Activated CD4-positive, alpha-beta memory T cell treated with anti-CD3 and anti-CD28 coated beads, Interleukin-2, amount 10 ng/mL, durations not matched to agents 7 days and 5 days (primary cell): ENCODE data around the gene SLC8A1. TPM values are rescaled to one million over a fixed set of nuclear protein-coding genes. Genes with fewer than 3 reads are reported as not detected.

Experiments used
- CTCF ChIA-PET: fragments of 350-600 bp; sonication (Branson Sonifier 250); formaldehyde crosslinking; loops from one replicate; lab custom pipeline; 2021; ENCODE audit warnings: antibody characterized with exemption, inconsistent platforms; lab: Charles Lee
- POLR2A ChIA-PET: fragments of 350-600 bp; sonication (Branson Sonifier 250); formaldehyde crosslinking; loops from one replicate; lab custom pipeline; 2021; ENCODE audit warnings: antibody characterized with exemption; lab: Charles Lee
- DNase-seq: peaks from one replicate; pipeline ENCODE4 v3.0.0-alpha.2; 2020
- H3K27ac Mint-ChIP-seq: one replicate; pipeline ENCODE4 v1.8.0; 2021; ENCODE audit warnings: mild to moderate bottlenecking, mixed read lengths
- H3K27me3 Mint-ChIP-seq: one replicate; pipeline ENCODE4 v1.8.0; 2021; ENCODE audit warnings: mixed read lengths
- H3K36me3 Mint-ChIP-seq: one replicate; pipeline ENCODE4 v1.8.0; 2021; ENCODE audit warnings: low read depth, mixed read lengths
- H3K4me1 Mint-ChIP-seq: one replicate; pipeline ENCODE4 v1.8.0; 2021; ENCODE audit warnings: mixed read lengths
- H3K4me3 Mint-ChIP-seq: one replicate; pipeline ENCODE4 v1.8.0; 2021; ENCODE audit warnings: mild to moderate bottlenecking, mixed read lengths
- H3K9me3 Mint-ChIP-seq: one replicate; pipeline ENCODE4 v1.8.0; 2021; ENCODE audit warnings: mixed read lengths
- total RNA-seq, 2 experiments: library from RNA; stranded (reverse); gene quantifications; one replicate each; pipeline ENCODE4 v1.2.3, GENCODE V29; 2021

The SLC8A1 gene
- total RNA-seq, 2 experiments from 2014 or later, result 0.25 to 0.45 TPM

DNA sequence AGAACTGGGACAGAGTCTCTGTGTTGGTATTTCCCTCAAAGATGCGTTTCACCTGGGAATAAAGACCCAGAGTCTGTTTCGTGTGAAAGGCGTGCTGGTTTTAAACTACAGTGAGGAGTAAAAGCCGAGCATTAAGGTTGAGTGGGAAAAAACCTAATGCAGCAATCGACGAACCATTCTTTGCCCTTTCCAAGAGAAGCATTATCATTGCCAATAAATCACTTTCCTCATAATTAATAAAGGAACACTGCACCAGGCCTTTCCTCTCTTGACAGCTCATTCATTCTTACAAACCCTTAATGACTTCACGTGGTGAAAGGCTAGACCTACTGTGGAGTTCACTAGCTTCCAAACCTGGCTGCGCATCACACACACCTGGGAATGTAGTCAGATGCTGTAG is 896 bp upstream of the SLC8A1 start:
- peaks cover 11% of the 10 kb centered on the region for H3K4me1 Mint-ChIP-seq

DNA sequence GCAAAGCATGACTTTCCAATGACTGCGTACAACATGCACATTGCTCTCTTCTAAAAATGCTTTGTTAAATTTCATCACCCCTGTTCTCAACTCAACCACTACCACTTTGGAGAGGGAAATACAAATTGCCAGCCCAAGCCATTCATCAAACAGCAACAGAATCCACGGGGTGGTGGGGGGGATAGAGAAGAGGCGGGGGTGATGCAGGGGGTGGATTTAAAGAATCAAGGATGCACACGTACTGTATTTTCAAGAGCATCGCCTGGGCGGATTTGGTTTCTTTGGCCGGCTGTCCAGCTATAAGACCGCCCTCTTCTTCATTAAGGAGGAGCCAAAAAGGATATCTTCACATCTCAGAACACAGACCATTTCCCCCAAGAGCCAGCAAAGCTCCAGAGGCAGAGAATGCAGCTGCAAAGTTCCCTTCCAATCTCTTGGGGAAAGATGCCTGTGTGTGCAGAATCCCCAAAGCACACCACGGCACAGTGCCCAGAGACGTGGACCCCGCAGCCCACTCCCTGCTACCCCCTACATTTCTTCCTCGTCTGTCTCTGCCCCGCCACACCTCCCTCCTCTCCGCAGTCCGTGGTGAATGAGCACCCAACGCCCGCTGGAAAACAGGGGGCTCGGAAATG is 977 bp downstream of the SLC8A1 start:
- CTCF ChIA-PET, result interaction anchor here (0.7 kb wide), 1 partner anchor 206 kb away, joined by 4 read pairs; no protein-coding TSS in a partner anchor

More for the DNA sequence above, 896 bp upstream of the SLC8A1 start:
- Mint-ChIP-seq H3K27me3 (peaks cover 34% of the 10 kb centered on the region), H3K9me3 (no peaks in the 10 kb centered on the region), H3K36me3 (no peaks in the 10 kb centered on the region), H3K27ac (no peak overlapping the region), H3K4me3 (no peak overlapping the region)
- ChIA-PET POLR2A (no interaction called here), CTCF (no interaction called here)
- no peak for DNase-seq

DNA sequence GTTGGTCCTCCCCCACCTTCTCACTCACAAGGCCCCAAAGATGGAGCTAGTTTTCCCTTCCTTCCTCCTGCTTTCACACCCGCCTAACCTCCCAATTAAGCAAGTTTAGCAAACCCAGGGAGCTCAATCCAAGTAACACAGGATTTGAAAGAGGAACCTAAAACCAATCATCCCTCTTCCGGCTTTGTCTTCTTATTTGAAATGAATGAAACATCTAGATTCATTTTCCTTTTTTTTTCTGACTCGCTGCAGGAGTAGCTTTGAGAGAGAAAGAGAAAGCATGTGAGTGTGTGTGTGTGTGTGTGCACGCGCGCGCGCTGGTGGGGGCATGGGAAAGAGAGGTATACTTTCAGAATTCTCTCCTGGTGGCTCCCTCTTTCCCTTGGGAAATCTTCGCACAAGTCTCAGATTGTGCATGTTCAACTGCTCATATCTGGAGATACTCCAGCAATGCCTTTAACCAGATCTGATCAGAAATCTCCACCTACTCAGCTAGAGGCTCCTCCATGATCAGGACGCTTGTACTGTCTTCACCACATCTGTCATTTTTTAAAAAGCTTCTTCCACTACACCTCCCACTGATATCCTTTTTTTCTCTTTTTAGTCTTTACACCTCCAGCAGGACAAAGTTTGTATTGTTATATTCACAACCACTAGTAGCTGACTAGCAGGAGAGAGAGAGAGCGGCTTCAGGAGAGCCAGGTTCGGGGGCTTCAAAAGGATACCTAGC is 1.7 kb downstream of the SLC8A1 start:
- ChIA-PET POLR2A (interaction anchor here (0.7 kb wide), 1 partner anchor 397 kb away, joined by 5 read pairs; no protein-coding TSS in a partner anchor), CTCF (interaction anchor here (1.0 to 1.3 kb wide), 2 partner anchors 32 to 537 kb away, joined by 3 read pairs; no protein-coding TSS in a partner anchor)
- peaks cover 11% of the 10 kb centered on the region for H3K4me1 Mint-ChIP-seq
- no peak for DNase-seq
- no peak overlapping the region for H3K27ac Mint-ChIP-seq
- H3K27me3 Mint-ChIP-seq, result peaks cover 34% of the 10 kb centered on the region
- H3K4me3 Mint-ChIP-seq, result peak overlapping the region; percentile 29
- H3K36me3 Mint-ChIP-seq, result no peaks in the 10 kb centered on the region
- H3K9me3 Mint-ChIP-seq, result no peaks in the 10 kb centered on the region

More for the DNA sequence above, 977 bp downstream of the SLC8A1 start:
- POLR2A ChIA-PET, result no interaction called here
- peaks cover 11% of the 10 kb centered on the region for H3K4me1 Mint-ChIP-seq
- no peaks in the 10 kb centered on the region for H3K36me3 Mint-ChIP-seq
- no peak for DNase-seq
- no peak overlapping the region for H3K27ac Mint-ChIP-seq
- no peaks in the 10 kb centered on the region for H3K9me3 Mint-ChIP-seq
- peak overlapping the region; percentile 29 for H3K4me3 Mint-ChIP-seq
- peaks cover 34% of the 10 kb centered on the region for H3K27me3 Mint-ChIP-seq

DNA sequence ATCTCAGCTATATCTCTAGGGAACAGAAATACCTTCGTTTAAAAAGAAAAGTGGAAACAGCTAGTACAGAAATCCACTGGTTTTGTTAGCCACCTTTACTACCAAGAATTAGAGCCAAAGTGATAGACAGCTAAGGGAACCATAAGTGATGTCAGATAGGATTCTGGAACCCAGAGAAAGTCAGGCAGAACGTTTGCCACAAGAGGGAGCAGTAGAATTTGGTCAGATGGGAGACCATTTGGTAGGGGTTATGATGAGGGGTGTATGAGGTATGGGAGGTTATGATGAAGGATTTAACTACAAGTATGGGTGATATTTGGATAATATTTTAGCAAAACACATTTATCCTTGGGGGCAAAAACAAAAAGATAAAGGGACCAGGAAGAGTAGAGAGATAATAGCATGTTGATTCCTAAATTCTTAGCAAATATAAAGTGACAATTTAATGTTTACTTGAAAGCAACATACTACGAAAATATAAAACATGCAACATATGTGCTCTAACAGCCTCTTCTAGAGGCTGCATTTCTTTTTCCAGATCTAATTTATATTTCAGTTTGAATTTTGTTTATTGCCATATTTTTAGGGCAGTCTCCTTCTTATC is 3.3 kb downstream of the SLC8A1 start:
- ChIA-PET POLR2A (no interaction called here), CTCF (interaction anchor here (1.3 to 1.4 kb wide), 2 partner anchors 34 to 535 kb away, joined by 3 to 5 read pairs; no protein-coding TSS in a partner anchor)
- no peak for DNase-seq
- no peaks in the 10 kb centered on the region for H3K9me3 Mint-ChIP-seq
- H3K36me3 Mint-ChIP-seq, result no peaks in the 10 kb centered on the region
- no peak overlapping the region for H3K27ac Mint-ChIP-seq
- peaks cover 34% of the 10 kb centered on the region for H3K27me3 Mint-ChIP-seq
- peaks cover 11% of the 10 kb centered on the region for H3K4me1 Mint-ChIP-seq
- H3K4me3 Mint-ChIP-seq, result no peak overlapping the region

DNA sequence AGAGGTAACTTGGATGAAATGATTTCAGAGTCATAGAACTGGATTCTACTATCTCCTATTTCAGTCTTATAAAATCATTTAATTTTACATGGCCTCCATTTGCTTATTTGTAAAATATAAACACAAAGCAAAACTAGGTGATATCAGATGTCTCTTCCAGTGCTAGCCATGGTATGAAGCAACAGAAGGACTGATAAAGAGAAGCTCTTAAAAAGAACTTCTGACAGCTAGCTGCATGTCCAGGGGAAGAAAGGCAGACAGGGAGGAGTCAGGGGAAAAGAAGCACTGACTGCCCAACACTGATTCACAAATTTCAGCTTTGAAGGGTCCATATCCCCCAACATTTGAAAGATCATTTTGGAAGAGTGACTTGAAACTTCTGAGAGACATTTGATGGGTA is 6.4 kb downstream of the SLC8A1 start:
- no peak overlapping the region for H3K27ac Mint-ChIP-seq
- ChIA-PET CTCF (no interaction called here), POLR2A (no interaction called here)
- peaks cover 2% of the 10 kb centered on the region for H3K4me1 Mint-ChIP-seq
- peaks cover 11% of the 10 kb centered on the region for H3K27me3 Mint-ChIP-seq
- no peaks in the 10 kb centered on the region for H3K36me3 Mint-ChIP-seq
- no peaks in the 10 kb centered on the region for H3K9me3 Mint-ChIP-seq
- no peak for DNase-seq
- H3K4me3 Mint-ChIP-seq, result no peak overlapping the region

DNA sequence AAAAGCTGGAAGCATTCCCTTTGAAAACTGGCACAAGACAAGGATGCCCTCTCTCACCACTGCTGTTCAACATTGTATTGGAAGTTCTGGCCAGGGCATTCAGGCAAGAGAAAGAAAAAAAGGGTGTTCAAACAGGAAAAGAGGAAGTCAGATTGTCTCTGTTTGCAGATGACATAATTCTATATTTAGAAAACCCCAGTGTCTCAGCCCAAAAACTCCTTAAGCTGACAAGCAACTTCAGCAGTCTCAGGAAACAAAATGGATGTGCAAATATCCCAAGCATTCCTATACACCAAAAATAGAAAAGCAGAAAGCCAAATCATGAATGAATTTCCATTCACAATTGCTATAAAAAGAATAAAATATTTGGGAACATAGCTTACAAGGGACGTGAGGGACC is 11.1 kb downstream of the SLC8A1 start:
- no peaks in the 10 kb centered on the region for H3K9me3 Mint-ChIP-seq
- CTCF ChIA-PET, result interaction anchor here (0.7 kb wide), 1 partner anchor 385 kb away, joined by 3 read pairs; no protein-coding TSS in a partner anchor
- H3K4me3 Mint-ChIP-seq, result no peak overlapping the region
- no peak overlapping the region for H3K27ac Mint-ChIP-seq
- no peaks in the 10 kb centered on the region for H3K27me3 Mint-ChIP-seq
- H3K36me3 Mint-ChIP-seq, result no peaks in the 10 kb centered on the region
- DNase-seq, result no peak
- POLR2A ChIA-PET, result no interaction called here
- no peaks in the 10 kb centered on the region for H3K4me1 Mint-ChIP-seq

DNA sequence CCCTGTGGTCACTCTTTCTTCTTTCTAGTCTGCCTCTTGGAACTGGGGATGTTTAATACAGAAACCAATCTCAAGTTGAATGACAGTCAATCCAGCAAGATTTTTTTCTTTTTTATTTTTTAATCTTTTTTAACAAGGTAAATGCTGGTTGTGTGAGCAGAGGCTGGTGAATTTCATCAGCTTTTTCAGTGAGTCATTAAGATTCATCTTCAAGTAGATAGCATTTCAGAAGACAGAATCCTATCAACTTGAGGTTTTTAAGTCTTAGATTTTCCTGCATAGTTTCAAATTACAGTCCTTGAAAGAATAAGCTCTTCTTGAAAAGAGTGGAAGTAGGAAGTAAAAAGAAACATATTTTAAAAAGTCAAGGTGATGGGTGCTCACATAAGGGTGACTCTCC is 12.4 kb downstream of the SLC8A1 start:
- no peak for DNase-seq
- Mint-ChIP-seq H3K27me3 (no peaks in the 10 kb centered on the region), H3K4me1 (no peaks in the 10 kb centered on the region), H3K4me3 (no peak overlapping the region), H3K36me3 (no peaks in the 10 kb centered on the region), H3K9me3 (no peaks in the 10 kb centered on the region), H3K27ac (no peak overlapping the region)
- POLR2A ChIA-PET, result no interaction called here
- CTCF ChIA-PET, result no interaction called here

DNA sequence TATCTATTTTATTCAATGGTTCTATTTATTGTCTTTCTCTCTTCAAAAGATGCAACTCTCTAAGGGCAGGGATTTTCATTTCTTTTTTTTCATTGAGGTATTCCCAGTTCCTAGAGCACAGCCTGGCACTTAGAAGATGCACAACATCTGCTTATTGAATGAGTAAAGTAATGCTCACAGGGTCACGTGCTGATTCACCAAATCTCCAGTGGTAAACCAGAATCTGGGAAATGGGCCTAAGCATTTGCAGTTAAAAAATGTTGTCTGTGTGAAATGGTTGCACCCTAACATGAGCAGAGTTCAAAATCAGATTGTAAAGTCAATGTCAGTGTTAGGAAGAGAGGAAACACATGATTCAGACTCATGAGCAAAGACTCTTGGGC is 15.8 kb downstream of the SLC8A1 start:
- no peak overlapping the region for H3K27ac Mint-ChIP-seq
- H3K9me3 Mint-ChIP-seq, result no peaks in the 10 kb centered on the region
- no peaks in the 10 kb centered on the region for H3K27me3 Mint-ChIP-seq
- H3K36me3 Mint-ChIP-seq, result no peaks in the 10 kb centered on the region
- ChIA-PET CTCF (no interaction called here), POLR2A (no interaction called here)
- no peaks in the 10 kb centered on the region for H3K4me1 Mint-ChIP-seq
- DNase-seq, result no peak
- no peak overlapping the region for H3K4me3 Mint-ChIP-seq

DNA sequence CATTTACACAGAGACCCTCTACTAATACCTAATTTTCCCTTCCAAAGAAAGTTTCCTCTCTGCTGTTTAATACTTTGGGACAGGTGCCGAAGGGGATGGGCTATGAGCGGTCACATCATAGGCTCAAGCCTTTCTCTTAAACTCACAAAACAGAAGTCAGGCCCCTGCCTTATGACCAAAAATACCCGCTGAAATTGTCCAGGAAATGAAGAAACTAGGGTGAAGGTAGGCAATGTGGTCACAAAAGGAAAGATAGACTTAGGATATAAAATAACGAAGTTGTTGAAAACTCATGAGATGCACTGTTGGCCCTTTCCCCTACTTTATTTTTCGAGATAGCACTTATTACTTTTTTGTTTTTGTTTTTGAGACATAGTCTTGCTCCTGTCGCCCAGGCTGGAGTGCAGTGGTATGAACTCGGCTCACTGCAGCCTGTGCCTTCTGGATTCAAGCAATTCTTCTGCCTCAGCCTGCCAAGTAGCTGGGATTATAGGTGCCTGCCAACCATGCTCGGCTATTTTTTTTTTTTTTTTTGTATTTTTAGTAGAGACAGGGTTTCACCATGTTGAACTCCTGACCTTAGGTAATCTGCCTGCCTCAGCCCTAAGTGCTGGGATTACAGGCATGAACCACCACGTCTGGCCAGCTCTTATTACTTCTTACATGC is 16.3 kb downstream of the SLC8A1 start:
- ChIA-PET CTCF (no interaction called here), POLR2A (no interaction called here)
- Mint-ChIP-seq H3K9me3 (no peaks in the 10 kb centered on the region), H3K27me3 (no peaks in the 10 kb centered on the region), H3K36me3 (no peaks in the 10 kb centered on the region), H3K4me1 (no peaks in the 10 kb centered on the region), H3K4me3 (no peak overlapping the region), H3K27ac (no peak overlapping the region)
- DNase-seq, result no peak

DNA sequence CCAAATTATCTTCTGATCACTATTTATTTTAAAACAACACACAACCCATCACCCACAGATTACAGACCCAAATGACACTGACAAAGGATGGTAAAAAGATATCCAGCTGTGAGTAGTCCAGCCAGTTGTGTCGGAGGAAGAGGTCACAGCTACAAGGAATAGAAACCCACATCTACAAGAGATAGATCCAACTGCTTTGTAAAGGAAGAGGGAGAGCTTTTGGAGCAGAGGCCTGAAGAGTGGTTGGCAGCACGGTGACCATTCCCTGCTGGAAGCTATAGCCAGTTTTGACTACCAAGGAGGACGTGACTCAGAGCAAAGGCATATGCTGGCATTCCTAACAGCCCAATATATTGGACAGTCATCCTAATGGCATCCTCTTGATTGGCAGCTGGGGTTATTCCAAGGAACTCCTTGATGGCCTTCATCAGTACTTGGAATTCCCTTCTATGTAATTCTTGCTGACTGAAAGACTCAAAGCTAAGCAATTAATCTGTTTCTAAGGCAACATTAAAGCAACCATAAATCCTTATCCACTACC is 17.1 kb downstream of the SLC8A1 start:
- Mint-ChIP-seq H3K36me3 (no peaks in the 10 kb centered on the region), H3K27me3 (no peaks in the 10 kb centered on the region), H3K4me1 (no peaks in the 10 kb centered on the region), H3K9me3 (no peaks in the 10 kb centered on the region), H3K27ac (no peak overlapping the region), H3K4me3 (no peak overlapping the region)
- ChIA-PET POLR2A (no interaction called here), CTCF (no interaction called here)
- no peak for DNase-seq

DNA sequence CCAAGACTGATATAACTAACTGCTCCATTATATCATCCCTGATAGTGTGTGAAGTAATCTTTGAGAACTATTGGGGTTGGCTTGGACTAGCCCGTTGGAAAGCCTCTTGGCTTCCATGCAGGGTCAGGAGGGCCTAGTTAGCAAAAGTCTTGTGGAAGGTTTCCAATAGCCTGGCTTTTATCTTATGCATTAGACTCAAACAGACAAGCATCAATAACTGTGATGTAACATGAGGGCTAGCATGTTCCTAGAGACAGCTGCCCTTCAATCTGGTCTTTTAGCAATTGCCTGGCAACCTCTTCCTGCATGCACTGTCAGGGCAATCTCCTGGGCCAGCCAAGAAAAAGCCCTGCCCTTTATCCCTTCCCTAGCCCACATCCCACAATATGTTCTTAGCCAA is 18.2 kb downstream of the SLC8A1 start:
- no peaks in the 10 kb centered on the region for H3K36me3 Mint-ChIP-seq
- CTCF ChIA-PET, result no interaction called here
- no peak overlapping the region for H3K27ac Mint-ChIP-seq
- H3K9me3 Mint-ChIP-seq, result no peaks in the 10 kb centered on the region
- POLR2A ChIA-PET, result no interaction called here
- H3K27me3 Mint-ChIP-seq, result no peaks in the 10 kb centered on the region
- DNase-seq, result no peak
- no peak overlapping the region for H3K4me3 Mint-ChIP-seq
- H3K4me1 Mint-ChIP-seq, result no peaks in the 10 kb centered on the region

DNA sequence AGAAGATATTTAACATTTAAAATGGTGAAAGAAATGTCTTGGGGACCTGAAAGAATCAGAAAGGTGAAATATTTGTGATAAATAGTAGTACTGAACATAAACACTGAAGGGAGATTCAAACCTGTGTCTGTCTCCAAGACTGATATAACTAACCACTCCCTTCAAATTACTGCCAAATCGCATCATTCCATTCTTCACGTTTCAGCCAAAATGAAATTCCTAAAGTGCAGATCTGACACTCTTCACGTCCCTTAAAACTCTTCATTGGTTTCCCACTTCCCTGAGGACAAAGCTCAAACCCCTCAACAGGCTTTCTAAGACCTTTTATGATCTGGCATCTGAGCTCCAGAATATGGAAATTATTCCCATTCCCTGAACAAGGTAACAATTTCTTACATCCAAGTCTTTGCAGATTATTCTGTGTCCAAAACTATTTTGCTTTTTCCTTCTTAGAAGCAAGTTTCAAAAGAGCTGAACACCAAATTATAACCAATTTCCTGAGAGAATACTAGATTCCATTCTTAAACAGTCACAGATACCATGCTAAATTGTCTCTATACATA is 18.9 kb downstream of the SLC8A1 start:
- no peaks in the 10 kb centered on the region for H3K4me1 Mint-ChIP-seq
- no peak for DNase-seq
- no peaks in the 10 kb centered on the region for H3K36me3 Mint-ChIP-seq
- ChIA-PET CTCF (no interaction called here), POLR2A (no interaction called here)
- H3K4me3 Mint-ChIP-seq, result no peak overlapping the region
- no peak overlapping the region for H3K27ac Mint-ChIP-seq
- no peaks in the 10 kb centered on the region for H3K27me3 Mint-ChIP-seq
- no peaks in the 10 kb centered on the region for H3K9me3 Mint-ChIP-seq
